Daoy (cell line): Measurements from ENCODE around the gene CYP3A7. TPM values are rescaled to one million over a fixed set of nuclear protein-coding genes. Genes with fewer than 3 reads are reported as not detected.
"Not testable (repeated sequence)": the region's sequence is repeated elsewhere in the genome, so short reads cannot be mapped to it uniquely, and the experiment has no call there.

Source experiments
- DNase-seq: peaks from one replicate; pipeline ENCODE4 v3.0.0-alpha.2; 2015; ENCODE audit warnings: low read depth
- total RNA-seq: library from RNA; depleted of rRNA; stranded (reverse); fragments of >200 nt; shearing (Covaris generic); gene quantifications from 2 replicates; pipeline ENCODE4 v1.2.3, GENCODE V29; 2014; rRNA removed

CYP3A7 gene
- total RNA-seq, 1 experiment from 2014 or later, result not detected

DNA sequence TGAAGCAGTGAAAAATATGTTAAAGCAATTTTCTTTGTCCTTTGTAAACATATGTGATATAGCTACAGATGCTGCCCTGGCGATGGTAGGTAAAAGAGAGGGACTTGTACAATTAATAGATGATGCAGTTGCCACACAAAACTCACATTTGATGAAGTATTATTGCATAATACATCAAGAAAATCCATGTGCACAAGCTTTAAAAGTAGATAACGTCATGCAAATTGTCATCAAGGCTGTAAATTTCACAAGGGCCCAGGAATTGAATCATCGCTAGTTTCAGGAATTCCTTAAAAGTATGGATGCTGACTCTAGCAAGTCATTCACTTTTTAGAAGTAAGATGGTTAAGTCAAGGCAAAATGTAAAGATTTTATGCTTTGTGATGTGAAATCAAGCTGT, 65.2 kb downstream of the CYP3A7 start:
- no peak for DNase-seq

DNA sequence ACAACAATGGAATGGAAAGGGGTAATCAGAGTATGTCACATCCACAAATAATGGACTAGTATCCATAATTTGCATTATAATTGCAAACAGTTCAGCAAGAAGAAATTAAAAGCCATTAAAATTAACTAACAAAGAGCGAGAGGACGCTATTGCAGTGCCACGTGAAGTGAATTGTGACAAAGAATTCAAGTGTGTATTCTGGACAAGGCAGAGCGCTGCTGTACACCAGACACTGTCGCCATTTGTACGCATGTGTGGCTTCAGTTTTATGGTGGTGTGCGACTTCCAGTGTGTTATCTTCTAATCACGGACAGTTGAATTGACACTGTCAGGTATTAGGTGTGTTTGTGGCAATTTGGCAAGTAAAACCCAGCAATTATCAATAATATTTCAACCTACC, 66.5 kb downstream of the CYP3A7 start:
- DNase-seq, result no peak

- no peak for DNase-seq
These were observed 67.8 kb downstream of the CYP3A7 start for GRCh38 chr7:99667179-99667578.

GRCh38 chr7:99666013-99666395, 69.0 kb downstream of the CYP3A7 start:
- DNase-seq, result no peak

DNA sequence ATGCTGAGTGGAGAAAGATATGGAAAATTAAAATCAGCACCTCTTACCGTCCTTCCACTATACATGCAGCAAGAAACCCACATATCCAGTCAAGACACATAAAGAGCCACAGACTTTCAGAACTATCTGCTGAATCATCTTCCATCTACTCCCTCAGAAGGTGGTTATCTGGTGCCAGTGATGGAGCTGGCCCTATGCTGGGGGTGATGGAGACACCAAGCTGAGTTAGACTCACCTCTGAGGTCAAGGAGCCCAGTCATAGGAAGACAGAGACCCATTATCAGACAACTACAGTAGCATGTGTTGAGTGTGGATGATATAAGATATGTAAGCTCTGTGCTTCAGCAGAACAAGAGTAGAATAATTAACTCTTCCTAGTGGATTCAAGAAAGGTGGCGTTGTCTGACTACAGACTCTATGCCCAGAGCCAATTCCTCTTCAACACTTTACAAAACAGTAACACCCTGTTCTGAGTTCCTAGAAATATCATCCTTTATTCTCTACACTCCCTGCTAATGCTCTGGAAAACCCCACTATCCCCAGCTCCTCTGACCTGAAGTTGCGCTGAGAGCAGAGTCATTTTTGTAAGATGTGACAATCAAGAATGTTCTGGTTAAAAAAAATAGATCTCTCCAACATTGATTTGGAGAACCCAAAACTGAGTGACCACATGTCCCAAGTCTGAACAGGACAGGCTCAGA, 69.5 kb downstream of the CYP3A7 start:
- DNase-seq, result no peak

GRCh38 chr7:99657879-99658278, 77.1 kb downstream of the CYP3A7 start:
- DNase-seq, result not testable (repeated sequence)

Other genes starting within 250 kb of the CYP3A7 start
- gene ZNF394, start 234.9 kb downstream of the CYP3A7 start, total RNA-seq, result 33.4 and 37.5 TPM in 2 replicates
- 20.5 and 27.7 TPM in 2 replicates for gene ZKSCAN5, start 230.5 kb downstream of the CYP3A7 start, total RNA-seq
- 18.7 and 22.4 TPM in 2 replicates for gene FAM200A, start 183.1 kb downstream of the CYP3A7 start, total RNA-seq
- gene ZNF655, start 176.6 kb downstream of the CYP3A7 start, total RNA-seq, result 89.1 and 116 TPM in 2 replicates
- gene TMEM225B, start 136.9 kb downstream of the CYP3A7 start, total RNA-seq, result 0.69 TPM in 1 of 2 replicates, not detected in the other
- gene ZSCAN25, start 118.2 kb downstream of the CYP3A7 start, total RNA-seq, result 19.6 and 20.5 TPM in 2 replicates
- 0.12 and 0.57 TPM in 2 replicates for gene CYP3A5, start 55.2 kb downstream of the CYP3A7 start, total RNA-seq
- gene CYP3A4, start 49.0 kb upstream of the CYP3A7 start, total RNA-seq, result 0.09 and 0.11 TPM in 2 replicates
- not detected in 2 replicates for gene CYP3A43, start 92.8 kb upstream of the CYP3A7 start, total RNA-seq
- not detected in 2 replicates for gene OR2AE1, start 141.8 kb upstream of the CYP3A7 start, total RNA-seq
- gene TRIM4, start 184.3 kb upstream of the CYP3A7 start, total RNA-seq, result 21.0 and 24.6 TPM in 2 replicates
- not detected in 2 replicates for gene GJC3, start 194.4 kb upstream of the CYP3A7 start, total RNA-seq
- 0.29 and 0.74 TPM in 2 replicates for gene AZGP1, start 240.8 kb upstream of the CYP3A7 start, total RNA-seq